ENCODE data around the gene PIGQ. TPM values are rescaled to one million over a fixed set of nuclear protein-coding genes. Genes with fewer than 3 reads are reported as not detected.

Gene PIGQ
- total RNA-seq, 4 donors from 2014 or later: 10.0 to 56.9 (median 30.7) TPM

DNA sequence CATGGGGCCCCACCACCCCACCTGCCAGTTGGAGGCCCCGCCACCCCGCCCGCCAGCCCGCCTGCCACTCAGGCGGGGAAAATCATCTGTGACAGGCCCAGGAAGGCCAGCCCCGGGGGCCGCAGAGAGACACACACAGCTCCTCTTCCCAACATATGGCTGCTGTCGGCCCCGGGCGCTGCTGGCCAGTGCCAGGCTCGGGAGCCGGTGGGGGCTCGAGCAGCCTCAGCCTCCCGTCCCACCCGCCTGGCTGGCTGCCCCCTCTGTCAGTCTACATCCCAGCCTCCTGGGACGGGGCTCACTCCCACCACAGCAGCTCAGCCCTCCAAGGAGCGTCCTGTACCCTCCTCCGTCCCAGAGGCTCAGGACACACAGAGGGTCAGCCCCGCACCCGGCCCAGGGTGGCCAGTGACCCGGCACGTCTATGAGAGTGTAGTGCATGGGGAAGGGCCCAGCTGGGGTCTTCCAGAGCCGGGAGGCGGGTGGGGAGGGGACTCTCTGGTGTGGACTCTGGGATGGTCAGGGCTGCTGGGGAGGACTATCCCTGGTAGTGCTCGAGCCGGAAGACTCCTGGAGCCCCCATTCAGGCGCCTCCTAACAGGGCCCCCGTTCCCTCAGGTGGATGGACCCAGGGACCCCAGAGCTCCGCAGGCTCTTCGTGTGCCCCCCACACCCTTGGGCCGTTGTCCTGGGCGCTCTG lies 13.1 kb upstream of the PIGQ start:
- H3K4me1 ChIP-seq: peaks cover 0 to 12% of the 10 kb centered on the region in 2 donors
- peaks cover 0 to 9% of the 10 kb centered on the region in 2 donors for H3K27me3 ChIP-seq
- no peak for DNase-seq
- no peak overlapping the region for H3K4me3 ChIP-seq
- H3K9me3 ChIP-seq: no peaks in the 10 kb centered on the region
- H3K36me3 ChIP-seq: no peaks in the 10 kb centered on the region
- TF ChIP-seq CTCF (IDR thresholded peaks at IDR 0.05) (no peak), POLR2A (IDR thresholded peaks at IDR 0.05) (no peak)
- intact Hi-C loops (cut with DNase I; ENCODE audit: low total_unique reads): no loop called here
- no peak overlapping the region for H3K27ac ChIP-seq

- no peak overlapping the region for H3K4me3 ChIP-seq
- H3K27me3 ChIP-seq: peaks cover 0 to 11% of the 10 kb centered on the region in 2 donors
- no peak for DNase-seq
- intact Hi-C loops (cut with DNase I; ENCODE audit: low total_unique reads): no loop called here
- TF ChIP-seq POLR2A (IDR thresholded peaks at IDR 0.05) (no peak), CTCF (IDR thresholded peaks at IDR 0.05) (no peak)
- peaks cover 0 to 12% of the 10 kb centered on the region in 2 donors for H3K4me1 ChIP-seq
- no peak overlapping the region for H3K27ac ChIP-seq
- H3K9me3 ChIP-seq: no peaks in the 10 kb centered on the region
- no peaks in the 10 kb centered on the region for H3K36me3 ChIP-seq
Measured at GRCh38 chr16:557463-558297, 12.1 kb upstream of the PIGQ start.

- Histone ChIP-seq H3K36me3 (no peaks in the 10 kb centered on the region), H3K9me3 (no peaks in the 10 kb centered on the region), H3K27ac (no peak overlapping the region), H3K4me1 (peaks cover 0 to 12% of the 10 kb centered on the region in 2 donors), H3K27me3 (peaks cover 0 to 11% of the 10 kb centered on the region in 2 donors), H3K4me3 (no peak overlapping the region)
- TF ChIP-seq CTCF (IDR thresholded peaks at IDR 0.05) (no peak), POLR2A (IDR thresholded peaks at IDR 0.05) (no peak)
- intact Hi-C loops (cut with DNase I; ENCODE audit: low total_unique reads): no loop called here
- DNase-seq: no peak
Measured at GRCh38 chr16:558298-559020, 11.3 kb upstream of the PIGQ start.

- no peak overlapping the region for H3K27ac ChIP-seq
- H3K9me3 ChIP-seq: no peaks in the 10 kb centered on the region
- no peaks in the 10 kb centered on the region for H3K36me3 ChIP-seq
- H3K4me3 ChIP-seq: no peak overlapping the region
- intact Hi-C loops (cut with DNase I; ENCODE audit: low total_unique reads): no loop called here
- H3K27me3 ChIP-seq: peaks cover 0 to 11% of the 10 kb centered on the region in 2 donors
- peaks cover 0 to 12% of the 10 kb centered on the region in 2 donors for H3K4me1 ChIP-seq
- no peak for DNase-seq
- no peak for TF ChIP-seq CTCF (IDR thresholded peaks at IDR 0.05)
- no peak for TF ChIP-seq POLR2A (IDR thresholded peaks at IDR 0.05)
Measured at GRCh38 chr16:559021-559380, 10.8 kb upstream of the PIGQ start.
